ENCODE data around the gene TRAK1. TPM values are rescaled to one million over a fixed set of nuclear protein-coding genes. Genes with fewer than 3 reads are reported as not detected.

The TRAK1 gene
- total and polyA plus RNA-seq, 2 experiments from 2014 or later: 28.6 to 74.5 TPM

GRCh38 chr3:42202217-42202865 is 111.2 kb downstream of the TRAK1 start:
- no peak for DNase-seq (ENCODE audit: low read depth in 1 of 2, low spot score in 1 of 2)
- Histone ChIP-seq H3K4me1 (ENCODE audit: low read depth) (no peaks in the 10 kb centered on the region), H3K27me3 (no peaks in the 10 kb centered on the region), H3K36me3 (peaks cover 45% of the 10 kb centered on the region), H3K9me3 (ENCODE audit: low read depth) (no peaks in the 10 kb centered on the region), H3K4me3 (no peak overlapping the region), H3K27ac (no peak overlapping the region)
- no peak for TF ChIP-seq CTCF (IDR thresholded peaks at IDR 0.05; ENCODE audit: low read depth, low read length)

- H3K4me1 ChIP-seq (ENCODE audit: low read depth): no peaks in the 10 kb centered on the region
- no peaks in the 10 kb centered on the region for H3K27me3 ChIP-seq
- no peak for DNase-seq (ENCODE audit: low read depth in 1 of 2, low spot score in 1 of 2)
- H3K27ac ChIP-seq: no peak overlapping the region
- no peak overlapping the region for H3K4me3 ChIP-seq
- no peak for TF ChIP-seq CTCF (IDR thresholded peaks at IDR 0.05; ENCODE audit: low read depth, low read length)
- H3K36me3 ChIP-seq: peaks cover 19% of the 10 kb centered on the region
- H3K9me3 ChIP-seq (ENCODE audit: low read depth): no peaks in the 10 kb centered on the region
Measured at GRCh38 chr3:42204867-42205599, 113.9 kb downstream of the TRAK1 start.

GRCh38 chr3:42205800-42206514 is 114.8 kb downstream of the TRAK1 start:
- no peaks in the 10 kb centered on the region for H3K4me1 ChIP-seq (ENCODE audit: low read depth)
- no peak overlapping the region for H3K27ac ChIP-seq
- H3K4me3 ChIP-seq: no peak overlapping the region
- TF ChIP-seq CTCF (IDR thresholded peaks at IDR 0.05; ENCODE audit: low read depth, low read length): no peak
- H3K9me3 ChIP-seq (ENCODE audit: low read depth): no peaks in the 10 kb centered on the region
- peaks cover 10% of the 10 kb centered on the region for H3K36me3 ChIP-seq
- no peaks in the 10 kb centered on the region for H3K27me3 ChIP-seq
- DNase-seq (ENCODE audit: low read depth in 1 of 2, low spot score in 1 of 2): no peak

- no peak for TF ChIP-seq CTCF (IDR thresholded peaks at IDR 0.05; ENCODE audit: low read depth, low read length)
Measured at GRCh38 chr3:42209917-42210316, 118.8 kb downstream of the TRAK1 start.

GRCh38 chr3:42210726-42211125 is 119.6 kb downstream of the TRAK1 start:
- H3K4me1 ChIP-seq (ENCODE audit: low read depth): no peaks in the 10 kb centered on the region
- H3K9me3 ChIP-seq (ENCODE audit: low read depth): no peaks in the 10 kb centered on the region
- H3K4me3 ChIP-seq: no peak overlapping the region
- H3K36me3 ChIP-seq: no peaks in the 10 kb centered on the region
- TF ChIP-seq CTCF (IDR thresholded peaks at IDR 0.05; ENCODE audit: low read depth, low read length): no peak
- no peaks in the 10 kb centered on the region for H3K27me3 ChIP-seq
- H3K27ac ChIP-seq: no peak overlapping the region
- no peak for DNase-seq (ENCODE audit: low read depth in 1 of 2, low spot score in 1 of 2)

More at GRCh38 chr3:42209917-42210316, 118.8 kb downstream of the TRAK1 start:
- Histone ChIP-seq H3K4me3 (no peak overlapping the region), H3K27ac (no peak overlapping the region), H3K27me3 (no peaks in the 10 kb centered on the region), H3K4me1 (ENCODE audit: low read depth) (no peaks in the 10 kb centered on the region), H3K9me3 (ENCODE audit: low read depth) (no peaks in the 10 kb centered on the region), H3K36me3 (no peaks in the 10 kb centered on the region)
- no peak for DNase-seq (ENCODE audit: low read depth in 1 of 2, low spot score in 1 of 2)
